Measurements from ENCODE around the gene MICAL2.

MICAL2 gene

GRCh38 chr11:12209096-12209495, 98.7 kb downstream of the MICAL2 start:
- DNase-seq (ENCODE audit: low read depth) = no peak

DNA sequence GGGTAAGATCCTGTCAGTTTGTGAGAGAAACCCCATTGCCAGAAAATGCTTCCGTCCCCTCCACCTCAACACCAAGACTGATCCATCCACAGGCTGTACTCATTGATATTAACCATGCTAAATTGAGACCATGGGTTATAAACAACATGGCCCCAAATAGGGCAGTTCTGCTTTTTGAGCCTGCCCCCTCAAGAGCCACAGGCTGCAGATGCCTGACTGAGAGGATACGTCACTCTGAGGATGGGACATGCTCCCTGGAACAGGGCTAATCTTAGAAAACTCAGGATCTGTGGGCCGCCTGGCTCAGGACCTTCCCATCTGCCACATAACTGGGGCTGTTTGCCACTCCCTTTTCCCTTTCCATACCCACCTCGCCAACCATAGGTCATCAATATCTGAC, 99.8 kb downstream of the MICAL2 start:
- DNase-seq (ENCODE audit: low read depth) = no peak

DNA sequence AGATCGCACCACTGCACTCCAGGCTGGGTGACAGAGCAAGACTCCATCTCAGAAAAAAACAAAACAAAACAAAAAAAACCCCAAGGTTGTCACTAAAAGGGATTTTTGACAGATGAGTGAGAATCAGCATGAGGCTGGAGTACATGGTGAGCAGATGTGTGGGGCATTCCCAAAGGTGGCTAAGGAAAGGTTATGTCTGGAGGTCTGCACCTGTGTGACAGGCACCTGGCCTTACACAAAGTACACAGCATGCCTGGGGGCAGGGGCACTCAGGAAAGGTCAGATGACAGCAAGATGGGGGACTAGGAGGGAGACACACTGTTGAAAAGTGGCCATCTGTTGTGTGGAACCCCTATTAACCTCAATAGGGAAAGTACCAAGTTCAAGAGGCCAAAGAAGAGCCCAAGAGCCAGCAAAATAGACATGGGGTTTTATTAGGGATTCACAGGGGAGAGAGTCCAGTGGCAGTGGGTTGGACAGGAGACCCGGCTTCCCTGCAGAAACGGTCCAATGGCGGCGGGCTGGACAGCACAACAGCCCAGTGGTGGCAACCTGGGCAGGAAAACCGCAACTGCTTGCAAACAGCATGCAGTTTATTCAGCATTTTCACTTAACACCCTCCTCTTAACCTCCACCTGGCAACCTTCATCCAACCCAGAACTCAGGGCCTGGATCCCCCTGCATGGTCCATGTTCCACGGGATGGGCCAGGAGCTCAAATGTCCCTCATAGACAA, 101.1 kb downstream of the MICAL2 start:
- no peak for DNase-seq (ENCODE audit: low read depth)

GRCh38 chr11:12212174-12212820, 101.9 kb downstream of the MICAL2 start:
- no peak for DNase-seq (ENCODE audit: low read depth)

DNA sequence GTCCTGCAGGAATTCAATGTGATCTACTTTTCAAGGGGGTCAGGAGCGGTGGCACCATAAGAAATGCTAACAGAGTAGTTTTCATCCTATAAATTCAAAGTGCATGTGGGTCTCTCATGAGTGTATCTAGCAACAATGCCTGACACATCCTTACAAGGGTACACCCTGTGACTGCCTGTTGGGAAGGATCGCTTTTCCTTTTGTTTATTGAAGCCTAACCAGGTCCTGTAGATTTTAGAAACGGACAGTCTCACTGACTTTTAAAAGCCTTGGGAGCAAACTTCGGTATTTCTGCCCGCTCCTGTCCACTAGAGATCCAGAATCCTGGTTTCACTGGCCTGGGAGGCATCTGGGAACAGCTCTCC, 102.4 kb downstream of the MICAL2 start:
- DNase-seq (ENCODE audit: low read depth) = no peak

GRCh38 chr11:12213883-12214282, 103.5 kb downstream of the MICAL2 start:
- no peak for DNase-seq (ENCODE audit: low read depth)

DNA sequence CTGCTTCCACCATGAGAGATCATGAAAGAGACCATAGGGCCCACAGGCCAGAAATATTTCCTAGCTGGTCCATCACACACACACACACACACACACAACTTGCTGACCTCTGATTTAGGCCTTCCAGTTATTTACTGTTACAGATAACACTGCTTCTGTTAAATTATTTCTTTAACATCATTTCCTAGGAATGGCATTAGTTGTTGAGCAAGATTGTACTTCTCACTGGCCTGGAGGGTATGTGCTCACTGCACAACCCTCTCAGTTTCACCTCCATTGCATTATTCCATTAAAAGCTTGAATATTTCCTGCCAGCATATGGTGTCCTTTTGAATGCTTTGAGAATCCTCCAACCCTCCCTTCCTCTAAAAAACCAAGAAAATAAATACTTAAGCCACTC, 104.4 kb downstream of the MICAL2 start:
- DNase-seq (ENCODE audit: low read depth) = no peak

DNA sequence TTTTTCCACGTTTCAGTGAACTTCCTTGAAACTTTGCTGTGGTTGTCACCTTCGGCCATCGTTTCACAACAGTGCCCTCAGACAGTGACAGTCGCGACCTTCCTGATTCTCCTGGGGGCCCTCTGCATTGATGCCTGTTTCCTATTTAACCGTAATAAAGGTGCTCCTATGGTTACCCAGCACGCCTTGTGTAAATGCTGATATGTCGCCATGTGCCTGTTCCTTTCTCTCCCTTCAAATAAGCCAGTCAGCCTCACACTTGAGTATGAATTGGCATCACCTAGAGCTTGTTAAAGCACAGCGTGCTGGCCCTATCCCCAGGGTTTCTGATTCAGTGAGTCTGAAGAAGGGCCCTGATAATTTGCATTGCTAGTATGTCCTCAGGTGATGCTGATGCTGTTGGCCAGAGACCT, 104.8 kb downstream of the MICAL2 start:
- DNase-seq (ENCODE audit: low read depth) = no peak

GRCh38 chr11:12216041-12216451, 105.7 kb downstream of the MICAL2 start:
- DNase-seq (ENCODE audit: low read depth) = no peak

GRCh38 chr11:12216671-12217374, 106.4 kb downstream of the MICAL2 start:
- DNase-seq (ENCODE audit: low read depth) = no peak

- no peak for DNase-seq (ENCODE audit: low read depth)
Observed at GRCh38 chr11:12217879-12218278, 107.5 kb downstream of the MICAL2 start.

DNA sequence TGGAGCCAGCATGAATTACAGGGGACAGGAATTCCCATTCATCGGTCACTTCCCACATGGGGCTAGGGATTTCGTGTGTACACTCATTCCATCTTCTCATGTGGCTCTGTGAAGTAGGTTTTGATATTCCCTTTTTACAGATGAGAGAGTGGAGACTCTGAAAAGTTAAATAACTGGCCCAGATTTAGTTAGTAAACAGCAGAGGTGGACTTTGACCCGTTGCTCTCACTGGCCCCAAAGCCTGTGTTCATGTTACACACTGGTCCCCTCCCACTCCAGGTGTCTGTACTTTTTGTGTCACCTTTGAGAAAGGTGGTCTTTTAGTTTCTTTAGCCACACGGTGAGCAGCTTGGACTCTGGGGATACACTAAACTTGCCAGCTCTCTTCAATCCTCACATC, 108.5 kb downstream of the MICAL2 start:
- no peak for DNase-seq (ENCODE audit: low read depth)

DNA sequence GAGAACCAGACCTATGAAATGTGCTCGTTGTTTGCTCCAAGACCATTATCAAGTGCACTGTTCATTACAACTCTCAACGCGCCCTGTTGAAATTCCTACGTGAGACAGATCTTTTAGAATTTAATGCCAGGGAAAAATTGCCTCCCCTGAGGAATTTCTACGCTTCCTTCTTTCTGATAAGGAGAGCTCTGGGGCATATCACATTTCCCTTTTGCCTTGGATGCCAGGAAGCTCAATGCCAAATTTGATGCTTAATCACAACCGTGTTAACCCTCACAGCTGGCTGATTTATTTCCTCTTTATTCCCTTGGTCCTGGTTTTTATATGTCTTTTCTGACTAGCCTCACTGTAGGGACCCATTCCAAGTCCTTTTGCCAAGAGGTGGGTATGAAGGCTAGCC, 109.4 kb downstream of the MICAL2 start:
- DNase-seq (ENCODE audit: low read depth) = no peak

- no peak for DNase-seq (ENCODE audit: low read depth)
Observed at GRCh38 chr11:12220305-12220704, 109.9 kb downstream of the MICAL2 start.

- no peak for DNase-seq (ENCODE audit: low read depth)
Observed at GRCh38 chr11:12221051-12221535, 110.7 kb downstream of the MICAL2 start.

DNA sequence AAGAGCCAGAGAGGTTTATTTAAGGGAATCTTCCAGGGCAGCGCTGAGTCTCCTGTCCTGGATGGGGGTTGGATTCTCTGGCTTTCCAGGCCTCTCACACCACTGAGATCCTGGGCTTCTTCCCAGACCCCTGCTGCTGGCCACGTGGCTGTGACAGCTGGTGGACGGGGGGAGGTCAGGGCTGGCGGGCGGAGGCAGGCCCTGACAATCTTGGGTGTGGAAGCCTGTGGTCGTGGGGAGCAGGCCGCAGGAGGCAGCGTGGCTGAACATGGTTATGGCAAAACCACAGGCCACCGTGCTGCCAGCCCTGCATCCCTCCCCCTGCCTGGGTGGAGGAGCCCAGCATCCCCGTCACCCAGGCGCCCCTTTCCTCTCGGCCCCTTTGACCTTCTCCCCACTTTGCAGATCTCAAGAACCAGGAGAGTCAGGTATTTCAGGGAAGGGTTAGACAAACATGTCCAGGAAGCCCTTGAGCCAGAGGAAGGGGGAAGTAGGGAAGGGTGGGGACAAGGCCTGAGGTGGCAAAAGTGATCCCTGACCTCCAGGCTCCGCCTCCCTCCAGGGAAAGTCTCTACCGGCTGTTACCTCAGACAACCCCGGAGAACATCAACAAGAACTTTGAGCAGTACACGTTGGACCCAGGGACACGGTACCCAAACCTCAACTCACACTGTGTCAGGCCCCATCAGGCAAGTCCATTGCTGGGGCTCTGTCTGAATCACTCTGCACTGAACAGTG, 111.8 kb downstream of the MICAL2 start:
- no peak for DNase-seq (ENCODE audit: low read depth)

DNA sequence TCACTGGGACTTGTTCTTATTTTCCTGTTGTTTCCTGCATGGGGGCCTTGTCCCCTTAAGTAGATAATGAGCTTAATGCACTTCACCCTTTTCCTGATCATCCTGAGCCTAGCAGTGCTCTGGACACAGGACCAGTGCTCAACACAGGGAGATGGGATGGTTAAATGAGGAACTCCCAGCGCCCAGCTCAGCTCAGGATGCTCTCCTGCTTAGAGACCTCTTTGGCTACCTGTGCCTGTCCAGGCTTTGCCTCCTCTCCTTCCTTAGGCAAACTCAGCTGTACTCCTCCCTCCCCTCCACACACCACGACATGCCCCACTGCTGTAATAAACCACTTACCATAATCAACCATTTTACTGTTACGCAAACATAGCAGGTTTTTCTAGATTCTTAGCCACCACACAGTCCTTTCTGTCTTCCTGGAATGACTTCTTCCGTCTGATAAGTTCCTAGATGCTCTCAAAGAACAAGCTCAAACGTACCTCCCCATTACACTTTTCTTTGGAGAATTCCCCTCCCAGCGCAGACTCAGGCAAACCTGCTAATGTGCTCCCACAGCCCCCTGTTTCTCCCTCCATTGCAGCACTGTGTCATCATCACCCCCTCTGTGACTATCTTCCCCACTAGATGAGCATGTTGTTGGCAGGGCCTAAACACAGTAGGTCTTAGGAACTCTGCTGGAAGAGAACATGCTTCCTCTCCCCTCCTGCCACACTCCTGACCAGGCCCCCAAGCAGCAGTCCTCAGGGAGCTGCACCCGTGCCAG, 113.6 kb downstream of the MICAL2 start:
- DNase-seq (ENCODE audit: low read depth) = no peak

DNA sequence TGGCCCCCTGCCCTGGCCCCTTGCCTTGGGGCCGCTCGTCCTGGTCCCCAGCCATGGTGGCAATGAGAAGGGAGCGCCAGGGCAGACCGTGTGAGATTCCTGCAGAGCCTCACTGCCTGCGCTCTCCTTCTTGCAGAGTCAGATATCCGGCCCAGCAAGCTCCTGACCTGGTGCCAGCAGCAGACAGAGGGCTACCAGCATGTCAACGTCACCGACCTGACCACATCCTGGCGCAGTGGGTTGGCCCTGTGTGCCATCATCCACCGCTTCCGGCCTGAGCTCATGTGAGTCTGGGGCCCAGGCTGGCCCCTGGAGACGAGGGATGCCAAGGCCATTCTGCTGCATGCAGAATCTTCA, 114.1 kb downstream of the MICAL2 start:
- no peak for DNase-seq (ENCODE audit: low read depth)

DNA sequence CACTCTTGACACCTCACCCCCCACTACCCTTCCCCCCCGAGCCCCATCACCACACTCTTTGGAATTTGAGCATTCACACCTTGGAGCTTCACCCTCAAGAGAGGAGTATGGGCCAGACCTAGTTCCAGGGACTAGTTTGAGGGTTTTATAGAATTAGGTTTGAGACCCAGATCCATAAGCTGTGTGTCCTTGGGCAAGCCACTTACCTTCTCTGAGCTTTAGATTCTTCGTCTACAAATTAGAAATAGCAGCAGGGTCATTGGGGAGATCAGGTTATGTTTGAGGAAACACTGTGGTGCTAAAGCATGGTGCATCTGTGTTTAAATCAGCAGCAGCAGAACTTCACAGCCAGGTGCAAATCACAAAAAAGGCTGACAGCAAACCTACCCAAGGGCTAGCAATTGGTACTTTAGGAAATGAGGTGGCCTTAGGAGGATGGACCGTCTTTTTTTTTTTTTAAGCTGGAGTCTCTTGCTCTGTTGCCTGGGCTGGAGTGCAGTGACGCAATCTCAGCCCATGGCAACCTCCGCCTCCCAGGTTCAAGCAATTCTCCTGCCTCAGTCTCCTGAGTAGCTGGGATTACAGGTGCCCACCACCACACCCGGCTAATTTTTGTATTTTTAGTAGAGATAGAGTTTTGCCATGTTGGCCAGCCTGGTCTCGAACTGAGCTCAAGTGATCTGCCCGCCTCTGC, 114.8 kb downstream of the MICAL2 start:
- no peak for DNase-seq (ENCODE audit: low read depth)

DNA sequence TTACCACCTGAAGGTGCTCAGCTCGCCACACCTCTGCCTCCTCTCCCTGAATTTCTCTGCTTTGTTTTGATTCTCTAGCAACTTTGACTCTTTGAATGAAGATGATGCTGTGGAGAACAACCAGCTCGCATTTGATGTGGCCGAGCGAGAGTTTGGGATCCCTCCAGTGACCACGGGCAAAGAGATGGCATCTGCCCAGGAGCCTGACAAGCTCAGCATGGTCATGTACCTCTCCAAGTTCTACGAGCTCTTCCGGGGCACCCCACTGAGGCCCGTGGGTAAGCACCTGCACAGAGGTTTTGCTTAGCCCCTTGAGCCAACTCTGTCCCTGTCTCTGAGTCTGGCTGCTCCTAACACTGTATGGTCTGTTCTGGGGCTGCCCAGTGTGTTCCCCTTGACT, 115.7 kb downstream of the MICAL2 start:
- no peak for DNase-seq (ENCODE audit: low read depth)

Data from non-pigmented ciliary epithelial cell (primary cell).